CD4-positive, alpha-beta T cell (primary cell): Measurements from ENCODE around the gene OIT3. TPM values are rescaled to one million over a fixed set of nuclear protein-coding genes. Genes with fewer than 3 reads are reported as not detected.

ENCODE experiments used
- ATAC-seq: fragments of 200-7000 bp; cut with Tn5 transposase; one replicate; pipeline ENCODE4 v1.10.0; 2022; ENCODE audit warnings: mild to moderate bottlenecking; ENCODE audit not compliant: poor library complexity
- CTCF ChIA-PET: fragments of 350-600 bp; sonication (Branson Sonifier 250); formaldehyde crosslinking; loops from one replicate; lab custom pipeline; 2021; ENCODE audit warnings: antibody characterized with exemption, inconsistent platforms; lab: Charles Lee
- POLR2A ChIA-PET: fragments of 350-600 bp; sonication (Branson Sonifier 250); formaldehyde crosslinking; loops from one replicate; lab custom pipeline; 2021; ENCODE audit warnings: antibody characterized with exemption, inconsistent platforms; lab: Charles Lee
- DNase-seq, 14 experiments: peaks; one replicate each; pipeline ENCODE4 v3.0.0-alpha.2; 2013 to 2020; ENCODE audit warnings: mixed read lengths in 2 of 14
- H3K27ac ChIP-seq, 2 donors: one replicate each; pipeline versions ENCODE4 v1.5.1 to v1.7.0; 2013; ENCODE audit warnings: low read length in 2 of 2, low read depth in 1 of 2, mild to moderate bottlenecking in 1 of 2
- H3K27me3 ChIP-seq, 2 experiments: 1 replicate in 1 of 2; 2 replicates in 1 of 2; pipeline versions ENCODE4 v1.6.1 to v1.7.0; 2013; ENCODE audit warnings: low read length in 2 of 2, control low read depth in 1 of 2, mild to moderate bottlenecking in 1 of 2, moderate library complexity in 1 of 2; ENCODE audit not compliant: insufficient read depth in 2 of 2, control insufficient read depth in 1 of 2
- H3K36me3 ChIP-seq: one replicate; pipeline ENCODE4 v1.6.1; 2013; ENCODE audit warnings: low read length, control low read depth; ENCODE audit not compliant: insufficient read depth
- H3K4me1 ChIP-seq: one replicate; pipeline ENCODE4 v1.6.1; 2013; ENCODE audit warnings: low read length, control low read depth; ENCODE audit not compliant: insufficient read depth
- H3K4me3 ChIP-seq: one replicate; pipeline ENCODE4 v1.5.1; 2013; ENCODE audit warnings: mild to moderate bottlenecking, low read length, moderate library complexity
- H3K9me3 ChIP-seq, 2 experiments: 1 replicate in 1 of 2; 2 replicates in 1 of 2; pipeline versions ENCODE4 v1.6.1 to v1.7.0; 2013; ENCODE audit warnings: low read length in 2 of 2, mild to moderate bottlenecking in 2 of 2, control low read depth in 1 of 2, moderate library complexity in 1 of 2; ENCODE audit not compliant: control insufficient read depth in 1 of 2, insufficient read depth in 1 of 2
- H3K27ac Mint-ChIP-seq: one replicate; pipeline ENCODE4 v1.8.0; 2020; ENCODE audit warnings: mixed read lengths
- H3K27me3 Mint-ChIP-seq: one replicate; pipeline ENCODE4 v1.8.0; 2021; ENCODE audit warnings: mixed read lengths
- H3K36me3 Mint-ChIP-seq: one replicate; pipeline ENCODE4 v1.8.0; 2021; ENCODE audit warnings: low read depth, mixed read lengths
- H3K4me1 Mint-ChIP-seq: one replicate; pipeline ENCODE4 v1.8.0; 2021; ENCODE audit warnings: low read depth, mixed read lengths
- H3K4me3 Mint-ChIP-seq: one replicate; pipeline ENCODE4 v1.8.0; 2020; ENCODE audit warnings: mild to moderate bottlenecking, mixed read lengths
- H3K9me3 Mint-ChIP-seq: one replicate; pipeline ENCODE4 v1.8.0; 2020; ENCODE audit warnings: mixed read lengths
- intact Hi-C, 2 experiments: fragments of 100-400 bp; cut with DNase I in 1 of 2; cut with micrococcal nuclease in 1 of 2; formaldehyde crosslinking; loops; one replicate each; pipeline versions ENCODE4 v1.15.1 to v1.9.0; 2023 to 2025; cut with DNase I, micrococcal nuclease
- total RNA-seq, 174 experiments: library from RNA in 2 of 174; stranded (reverse) in 2 of 174; gene quantifications; one replicate each; pipeline ENCODE4 v1.2.3 and lab custom pipeline; 2021 to 2026
- TF ChIP-seq, protein P1 (sequence below): fragments of 200-600 bp; IDR thresholded peaks from one replicate; pipeline ENCODE4 v1.8.0; 2022; ENCODE audit warnings: antibody characterized with exemption, mild to moderate bottlenecking

Gene OIT3
- total RNA-seq, 2 experiments from 2014 or later: not detected

DNA sequence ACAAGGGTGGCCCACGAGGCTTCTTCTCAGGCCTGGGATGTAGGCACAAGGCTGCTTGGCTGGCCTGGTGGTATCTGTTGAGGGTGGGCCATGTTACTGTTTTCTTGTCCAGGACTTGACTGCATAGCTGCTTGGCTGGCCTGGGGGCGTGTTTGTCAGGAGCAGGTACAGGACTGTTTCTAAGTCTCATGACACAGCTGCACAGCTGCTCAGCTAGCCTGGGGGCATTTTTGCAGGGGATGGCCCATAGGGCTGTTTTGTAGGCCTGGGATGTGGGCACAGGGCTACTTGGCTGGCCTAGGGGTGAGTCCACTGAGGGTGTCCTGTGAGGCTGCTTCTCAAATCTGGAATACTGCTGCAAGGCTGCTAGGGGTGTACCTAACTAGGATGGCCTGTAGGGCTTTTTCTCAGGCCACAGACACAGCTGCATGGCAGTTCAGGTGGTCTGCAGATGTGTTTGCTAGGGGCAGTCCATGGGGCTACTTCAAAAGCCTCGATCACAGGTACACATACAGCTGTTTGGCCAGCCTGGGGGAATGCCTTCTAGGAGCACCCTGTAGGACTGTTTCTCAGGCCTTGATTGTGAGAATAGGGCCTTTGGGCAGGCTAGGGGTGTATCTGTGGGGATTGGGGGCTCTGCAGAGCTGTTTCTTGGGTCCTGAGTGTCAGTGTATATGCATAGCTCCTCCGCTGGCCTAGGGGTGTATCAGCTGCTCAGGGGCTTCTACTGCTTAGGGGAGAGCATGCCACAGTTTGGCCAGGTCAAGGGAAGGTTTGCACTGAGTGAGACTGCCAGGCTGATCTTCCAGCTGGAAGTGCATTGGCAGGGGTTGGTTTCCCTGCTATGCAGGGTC lies 87.7 kb downstream of the OIT3 start:
- Mint-ChIP-seq H3K4me1 (no peaks in the 10 kb centered on the region), H3K9me3 (peaks cover 35% of the 10 kb centered on the region), H3K4me3 (no peak overlapping the region), H3K36me3 (peaks cover 18% of the 10 kb centered on the region), H3K27me3 (peaks cover 16% of the 10 kb centered on the region), H3K27ac (no peak overlapping the region)
- TF ChIP-seq, protein P1, sequence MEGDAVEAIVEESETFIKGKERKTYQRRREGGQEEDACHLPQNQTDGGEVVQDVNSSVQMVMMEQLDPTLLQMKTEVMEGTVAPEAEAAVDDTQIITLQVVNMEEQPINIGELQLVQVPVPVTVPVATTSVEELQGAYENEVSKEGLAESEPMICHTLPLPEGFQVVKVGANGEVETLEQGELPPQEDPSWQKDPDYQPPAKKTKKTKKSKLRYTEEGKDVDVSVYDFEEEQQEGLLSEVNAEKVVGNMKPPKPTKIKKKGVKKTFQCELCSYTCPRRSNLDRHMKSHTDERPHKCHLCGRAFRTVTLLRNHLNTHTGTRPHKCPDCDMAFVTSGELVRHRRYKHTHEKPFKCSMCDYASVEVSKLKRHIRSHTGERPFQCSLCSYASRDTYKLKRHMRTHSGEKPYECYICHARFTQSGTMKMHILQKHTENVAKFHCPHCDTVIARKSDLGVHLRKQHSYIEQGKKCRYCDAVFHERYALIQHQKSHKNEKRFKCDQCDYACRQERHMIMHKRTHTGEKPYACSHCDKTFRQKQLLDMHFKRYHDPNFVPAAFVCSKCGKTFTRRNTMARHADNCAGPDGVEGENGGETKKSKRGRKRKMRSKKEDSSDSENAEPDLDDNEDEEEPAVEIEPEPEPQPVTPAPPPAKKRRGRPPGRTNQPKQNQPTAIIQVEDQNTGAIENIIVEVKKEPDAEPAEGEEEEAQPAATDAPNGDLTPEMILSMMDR: no peak
- ChIA-PET POLR2A (interaction anchor here (1.1 kb wide), 1 partner anchor 17 kb away, joined by 3 read pairs; no protein-coding TSS in a partner anchor), CTCF (no interaction called here)
- ATAC-seq: no peak
- Histone ChIP-seq H3K4me3 (no peak overlapping the region), H3K27me3 (peaks cover 0 to 5% of the 10 kb centered on the region in 2 experiments), H3K4me1 (no peaks in the 10 kb centered on the region), H3K27ac (no peak overlapping the region), H3K36me3 (no peaks in the 10 kb centered on the region), H3K9me3 (peaks cover 28 to 42% of the 10 kb centered on the region in 2 experiments)
- DNase-seq: no peak
- intact Hi-C loops: no loop called here

DNA sequence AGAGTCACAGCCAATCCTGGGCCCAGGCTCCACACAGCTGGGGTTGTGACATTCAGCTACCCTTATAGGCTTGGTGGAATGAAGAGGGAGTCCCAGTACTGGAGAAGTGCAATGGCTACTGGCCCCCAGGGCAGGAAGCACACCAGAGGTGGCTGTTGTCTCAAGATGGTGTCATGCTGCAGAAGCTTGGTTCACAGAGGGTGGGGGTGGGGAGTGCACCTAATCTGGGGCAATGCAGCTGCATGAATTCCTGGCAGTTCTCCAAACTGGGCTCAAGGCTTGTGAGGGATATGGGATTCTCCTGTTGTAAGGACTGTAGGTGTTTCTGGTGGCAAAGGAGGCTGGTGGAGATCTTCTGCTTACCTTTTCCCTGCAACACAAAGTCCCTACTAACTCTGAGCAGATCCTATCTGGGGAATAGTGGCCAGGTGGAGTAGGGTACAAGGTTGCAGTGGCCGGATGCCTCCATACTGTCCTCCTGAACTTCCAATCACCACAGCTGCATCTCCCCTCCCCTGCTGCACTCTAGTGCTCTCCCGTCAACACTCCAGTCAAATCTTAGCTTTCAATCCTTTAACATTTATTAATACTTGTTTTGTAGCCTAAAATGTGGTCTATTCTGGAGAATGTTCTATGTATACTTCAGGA lies 88.5 kb downstream of the OIT3 start:
- peaks cover 16% of the 10 kb centered on the region for H3K36me3 Mint-ChIP-seq
- no peak overlapping the region for H3K4me3 ChIP-seq
- H3K27ac ChIP-seq: no peak overlapping the region
- H3K9me3 Mint-ChIP-seq: peaks cover 31% of the 10 kb centered on the region
- no peaks in the 10 kb centered on the region for H3K36me3 ChIP-seq
- ATAC-seq (no peak), DNase-seq (no peak)
- no peak overlapping the region for H3K27ac Mint-ChIP-seq
- peaks cover 28 to 35% of the 10 kb centered on the region in 2 experiments for H3K9me3 ChIP-seq
- no peak overlapping the region for H3K4me3 Mint-ChIP-seq
- peaks cover 0 to 5% of the 10 kb centered on the region in 2 experiments for H3K27me3 ChIP-seq
- peaks cover 13% of the 10 kb centered on the region for H3K27me3 Mint-ChIP-seq
- TF ChIP-seq, protein P1: no peak
- H3K4me1 ChIP-seq: no peaks in the 10 kb centered on the region
- CTCF ChIA-PET: no interaction called here
- H3K4me1 Mint-ChIP-seq: no peaks in the 10 kb centered on the region
- POLR2A ChIA-PET: interaction anchor here (1.1 kb wide), 1 partner anchor 16 kb away, joined by 3 read pairs; no protein-coding TSS in a partner anchor
- intact Hi-C loops: no loop called here

Other genes starting within 250 kb of the OIT3 start
- 10 to 100 TPM; 10.3 to 12.0 TPM for gene MCU, start 201.6 kb upstream of the OIT3 start, total RNA-seq
- gene PLA2G12B, start 61.1 kb downstream of the OIT3 start, total RNA-seq: not detected
- 1 to 10 TPM; 9.0 to 9.1 TPM for gene P4HA1, start 203.1 kb downstream of the OIT3 start, total RNA-seq
- under 1 TPM; 0.67 to 0.82 TPM for gene NUDT13, start 216.7 kb downstream of the OIT3 start, total RNA-seq